A549 treated with AZD9567 at 1 μM for 4 hours (cell line): ENCODE results near the gene CFP. TPM values are rescaled to one million over a fixed set of nuclear protein-coding genes. Genes with fewer than 3 reads are reported as not detected.

ENCODE experiments used
- total RNA-seq: library from RNA; stranded (reverse); fragments of 200-300 nt; extraction: Qiagen RNA extraction; gene quantifications from 5 replicates; pipeline ENCODE4 v1.2.3, GENCODE V29; 2022; ENCODE audit not compliant: insufficient read depth

The CFP gene
- total RNA-seq: 0.32 to 0.87 TPM (median 0.70 TPM) in 4 of 5 replicates, not detected in the other

GRCh38 chrX:47629419-47630200, at the start of gene CFP:
Gene CFP (minus strand): TSS chrX:47629930. CDS start chrX:47629844, 86 bp downstream.

GRCh38 chrX:47658684-47659420, 29.1 kb upstream of the CFP start, which contains the start of gene UXT:
Gene UXT (minus strand): TSS chrX:47659180. CDS start chrX:47658927, 253 bp downstream.

GRCh38 chrX:47650164-47651042, 20.7 kb upstream of the CFP start, which contains the start of gene ELK1:
Gene ELK1 (minus strand): TSS chrX:47650563. CDS start chrX:47641441, 9,122 bp downstream.

GRCh38 chrX:47619486-47620302, 10.0 kb downstream of the CFP start, which contains the start of gene SYN1:
Gene SYN1 (minus strand): TSS chrX:47619857. CDS start chrX:47619728, 129 bp downstream.

GRCh38 chrX:47581731-47582647, 47.7 kb downstream of the CFP start, which contains the start of gene TIMP1:
Gene TIMP1 (plus strand): TSS chrX:47582436. CDS start chrX:47583416, 980 bp downstream.

Other genes starting within 250 kb of the CFP start
- gene ZNF41, start 146.7 kb downstream of the CFP start, total RNA-seq: 3.3 to 4.4 TPM (median 3.9 TPM) in 5 replicates
- 37.2 to 60.1 TPM (median 57.3 TPM) in 5 replicates for gene ARAF, start 68.7 kb downstream of the CFP start, total RNA-seq
- gene TIMP1, start 47.5 kb downstream of the CFP start, total RNA-seq: 242 to 276 TPM (median 253 TPM) in 5 replicates
- gene SYN1, start 10.1 kb downstream of the CFP start, total RNA-seq: 0.22 to 0.61 TPM (median 0.31 TPM) in 5 replicates
- 35.7 to 41.5 TPM (median 40.3 TPM) in 5 replicates for gene ELK1, start 20.6 kb upstream of the CFP start, total RNA-seq
- 141 to 190 TPM (median 178 TPM) in 5 replicates for gene UXT, start 29.2 kb upstream of the CFP start, total RNA-seq
- gene ZNF81, start 207.0 kb upstream of the CFP start, total RNA-seq: 3.3 to 6.9 TPM (median 5.8 TPM) in 5 replicates